ENCODE results near the gene MT1B. TPM values are rescaled to one million over a fixed set of nuclear protein-coding genes. Genes with fewer than 3 reads are reported as not detected.

Gene MT1B
- total RNA-seq, 1 experiment from 2014 or later = not detected

GRCh38 chr16:56677474-56677873, 25.8 kb downstream of the MT1B start:
- ChIA-PET RAD21 (ENCODE audit: low non-redundant PET in 1 of 2, low total read pairs in 2 of 2, uncharacterized antibody in 2 of 2, unreplicated experiment in 2 of 2) (no interaction called here), POLR2A (no interaction called here)
- intact Hi-C loops (cut with micrococcal nuclease) = no loop called here

More at GRCh38 chr16:56677474-56677873, 25.8 kb downstream of the MT1B start:
- Histone ChIP-seq H3K4me2 (ENCODE audit: low read length) (no peak overlapping the region), H3K27ac (ENCODE audit: low read depth, low read length) (no peak overlapping the region), H3K4me3 (replicated peaks in 1 of 2; ENCODE audit: low read depth in 1 of 2, low read length in 2 of 2) (no peak overlapping the region), H3K79me2 (ENCODE audit: insufficient read depth, low read length) (no peaks in the 10 kb centered on the region), H3K9me2 (ENCODE audit: insufficient read depth) (no peaks in the 10 kb centered on the region), H3K9ac (ENCODE audit: low read length) (no peak overlapping the region), H3K27me3 (ENCODE audit: insufficient read depth, low read length) (no peaks in the 10 kb centered on the region), H2AFZ (ENCODE audit: low read depth, low read length, poor library complexity, severe bottlenecking) (no peak overlapping the region), H4K20me1 (ENCODE audit: insufficient read depth) (no peaks in the 10 kb centered on the region), H3K9me3 (ENCODE audit: control insufficient read depth in 1 of 2, insufficient read depth in 1 of 2, low read depth in 1 of 2, low read length in 2 of 2) (no peaks in the 10 kb centered on the region), H3K36me3 (ENCODE audit: control insufficient read depth in 1 of 2, insufficient read depth in 2 of 2, low read length in 2 of 2) (no peaks in the 10 kb centered on the region), H3K4me1 (ENCODE audit: control insufficient read depth in 1 of 2, insufficient read depth in 2 of 2, low read length in 2 of 2) (peaks cover 5 to 23% of the 10 kb centered on the region in 2 experiments; a peak in 3 of 4 replicates)
- no peak for TF ChIP-seq REST (IDR thresholded peaks at IDR 0.05; ENCODE audit: low read depth)
- no peak for TF ChIP-seq SIN3A (IDR thresholded peaks at IDR 0.05; ENCODE audit: low read depth)
- no peak for TF ChIP-seq POLR2AphosphoS5 (IDR thresholded peaks at IDR 0.05; ENCODE audit: low read depth, low read length)
- no peak for TF ChIP-seq RAD21 (IDR thresholded peaks at IDR 0.05; ENCODE audit: low read depth)
- TF ChIP-seq FOSL1 (IDR thresholded peaks at IDR 0.05; ENCODE audit: low read depth) = no peak
- no peak for TF ChIP-seq SRF (IDR thresholded peaks at IDR 0.05; ENCODE audit: low read depth)
- TF ChIP-seq TCF7L2 (IDR thresholded peaks at IDR 0.05; ENCODE audit: borderline replicate concordance, extremely low read depth, insufficient read depth, insufficient read length) = no peak
- TF ChIP-seq ATF3 (IDR thresholded peaks at IDR 0.05) = no peak
- DNase-seq (ENCODE audit: low read depth, low spot score) (no peak), ATAC-seq (no peak)
- BruUV-seq (replicated peaks) = no TSS peak
- CTCF ChIA-PET = no interaction called here
